HG03354 (cell line): ENCODE results near the gene FLNB.

Experiments
- ATAC-seq: cut with Tn5 transposase; IDR thresholded peaks from one replicate; pipeline ENCODE4 v1.9.1; 2021; ENCODE audit warnings: mild to moderate bottlenecking; ENCODE audit not compliant: unreplicated experiment, poor library complexity, severe bottlenecking

The FLNB gene

DNA sequence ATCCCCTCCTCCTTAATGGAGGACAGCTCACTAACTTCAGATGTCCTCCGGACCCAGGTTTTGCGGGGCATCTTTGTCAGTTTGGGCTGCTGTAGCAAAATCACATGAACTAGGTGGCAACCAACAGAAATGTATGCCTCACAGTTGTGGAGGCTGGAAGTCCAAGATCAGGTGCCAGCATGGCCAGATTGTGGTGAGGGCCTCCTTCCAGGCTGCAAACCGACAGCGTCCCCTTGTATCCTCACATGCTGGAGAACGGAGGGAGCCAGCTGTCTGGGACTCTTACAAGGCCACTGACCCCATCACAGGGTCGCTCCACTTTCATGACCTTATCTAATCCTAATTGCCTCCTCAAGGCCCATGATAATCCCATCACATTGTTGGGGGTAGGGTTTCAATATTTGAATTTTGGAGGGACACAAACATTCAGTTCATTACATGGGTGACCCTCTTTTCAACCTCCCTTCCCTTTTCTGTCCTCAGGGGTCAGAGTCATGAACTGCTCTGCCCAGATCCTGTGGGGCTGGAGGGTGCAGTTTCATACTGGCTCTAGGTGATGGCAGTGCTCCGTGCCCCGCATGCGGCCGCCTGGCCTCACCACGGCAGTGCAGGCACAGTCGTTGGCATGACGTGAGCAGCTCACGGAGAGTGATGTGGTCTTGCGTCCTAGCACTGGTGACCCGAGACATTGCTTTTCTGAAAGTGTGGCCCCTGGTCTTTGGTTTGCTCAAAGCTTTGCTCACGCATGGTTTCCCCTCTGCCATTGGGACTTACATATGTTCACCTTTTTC lies 144.2 kb downstream of the FLNB start:
- no peak for ATAC-seq

DNA sequence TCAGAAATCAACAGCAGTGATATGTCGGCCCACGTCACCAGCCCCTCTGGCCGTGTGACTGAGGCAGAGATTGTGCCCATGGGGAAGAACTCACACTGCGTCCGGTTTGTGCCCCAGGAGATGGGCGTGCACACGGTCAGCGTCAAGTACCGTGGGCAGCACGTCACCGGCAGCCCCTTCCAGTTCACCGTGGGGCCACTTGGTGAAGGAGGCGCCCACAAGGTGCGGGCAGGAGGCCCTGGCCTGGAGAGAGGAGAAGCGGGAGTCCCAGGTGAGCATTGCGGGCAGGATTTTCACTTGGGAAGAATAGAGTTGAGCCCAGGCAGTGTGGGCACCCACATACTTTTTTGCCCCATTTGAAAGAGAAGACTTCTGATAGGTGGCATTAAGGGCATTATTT lies 145.1 kb downstream of the FLNB start:
- ATAC-seq, result no peak

DNA sequence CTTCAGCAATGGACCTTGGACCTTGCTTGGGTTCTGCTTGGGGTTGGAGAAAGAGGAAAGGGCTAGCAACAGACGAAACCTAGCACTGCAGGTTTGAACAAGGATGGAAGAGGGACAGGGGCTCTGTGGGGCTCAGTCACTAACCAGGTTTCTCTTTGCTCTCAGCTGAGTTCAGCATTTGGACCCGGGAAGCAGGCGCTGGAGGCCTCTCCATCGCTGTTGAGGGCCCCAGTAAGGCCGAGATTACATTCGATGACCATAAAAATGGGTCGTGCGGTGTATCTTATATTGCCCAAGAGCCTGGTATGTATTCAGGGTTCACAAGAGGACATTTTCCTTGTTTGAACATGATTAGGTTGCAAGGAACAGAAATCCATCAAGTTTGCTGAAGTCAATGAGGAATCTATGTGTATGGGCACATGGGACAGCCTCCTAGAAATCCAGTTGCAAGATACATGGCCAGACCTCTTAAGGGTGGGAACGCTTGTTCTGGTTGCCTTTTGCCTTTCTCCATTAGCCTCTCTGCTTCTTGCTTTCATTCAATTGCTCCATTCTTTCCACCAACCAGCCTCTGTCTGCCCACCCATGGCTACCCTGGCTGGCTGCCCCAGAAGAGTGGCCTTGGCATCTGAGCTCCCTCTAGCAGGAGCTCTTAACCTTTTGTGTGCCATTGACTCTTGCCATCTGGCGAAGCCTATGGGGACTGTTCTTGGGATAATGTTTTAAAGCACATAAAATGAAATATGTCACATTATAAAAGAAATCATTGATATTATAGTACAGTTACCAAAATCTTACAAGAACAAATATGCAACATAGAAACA lies 146.6 kb downstream of the FLNB start:
- ATAC-seq, result no peak

DNA sequence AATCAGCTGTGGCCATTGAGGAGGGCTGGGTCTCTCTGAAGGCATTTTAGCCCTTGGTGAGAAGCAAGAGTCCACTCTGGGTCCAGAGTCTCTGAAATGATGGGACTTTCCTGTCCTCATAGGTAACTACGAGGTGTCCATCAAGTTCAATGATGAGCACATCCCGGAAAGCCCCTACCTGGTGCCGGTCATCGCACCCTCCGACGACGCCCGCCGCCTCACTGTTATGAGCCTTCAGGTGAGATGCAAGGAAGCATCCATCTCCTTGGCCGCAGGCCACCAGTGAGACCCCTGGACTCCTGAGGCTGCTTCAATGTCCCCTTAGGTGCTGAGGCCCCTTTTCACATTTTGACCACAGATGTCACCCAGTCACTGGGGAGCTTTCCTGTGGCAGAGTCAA lies 147.6 kb downstream of the FLNB start:
- ATAC-seq, result no peak

DNA sequence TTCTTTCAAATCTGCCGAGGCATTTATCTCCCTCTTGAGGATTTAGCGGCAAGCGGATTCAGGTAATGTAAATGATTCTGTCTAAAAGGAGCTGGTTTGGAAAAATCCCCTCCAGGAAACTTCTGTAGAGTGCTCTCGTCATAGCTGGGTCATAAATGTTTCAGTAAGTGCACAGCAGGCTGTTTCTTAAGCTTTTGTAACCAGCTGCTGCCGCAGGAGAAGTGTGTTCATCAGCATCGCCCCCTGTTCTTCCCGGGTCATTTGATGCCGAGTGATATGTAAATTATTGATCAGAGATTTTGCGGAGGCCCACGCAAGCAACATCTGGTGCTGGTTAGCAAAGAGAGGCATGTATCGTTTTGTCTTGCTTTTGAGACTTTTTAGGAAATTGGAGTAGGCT lies 149.5 kb downstream of the FLNB start:
- ATAC-seq, result no peak

DNA sequence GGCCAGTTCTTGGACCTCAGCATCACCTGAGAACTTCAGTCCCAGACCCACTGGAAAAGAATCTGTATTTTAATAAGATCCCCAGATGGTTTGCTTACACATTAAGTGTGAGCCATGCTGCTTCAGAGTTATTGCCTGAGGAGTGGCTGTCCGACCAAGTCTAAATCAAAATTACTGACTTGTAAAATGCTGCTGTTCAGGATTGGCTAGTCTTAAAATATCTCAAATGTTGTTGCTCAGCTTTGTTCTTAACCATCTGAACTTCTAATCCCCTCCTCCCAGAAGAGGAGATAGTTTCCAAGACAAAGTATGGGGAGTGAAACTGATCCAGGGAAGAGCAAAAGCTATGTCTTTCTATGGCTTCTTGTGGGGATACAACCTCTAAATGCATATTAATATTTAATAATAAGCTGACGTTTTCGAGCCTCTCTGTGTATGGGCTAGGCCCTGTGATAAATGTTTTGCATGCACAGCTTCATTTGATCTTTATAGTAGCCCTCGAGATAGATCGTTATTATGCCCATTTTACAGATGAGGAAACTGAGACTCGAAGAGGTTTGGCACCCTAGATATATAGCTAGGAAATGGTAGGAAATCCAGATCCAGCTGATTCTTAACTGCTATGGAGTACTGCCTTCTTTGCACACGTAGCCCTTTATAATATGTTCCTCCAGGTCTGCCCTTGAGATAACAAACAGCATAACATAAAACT lies 150.4 kb downstream of the FLNB start:
- ATAC-seq, result no peak

DNA sequence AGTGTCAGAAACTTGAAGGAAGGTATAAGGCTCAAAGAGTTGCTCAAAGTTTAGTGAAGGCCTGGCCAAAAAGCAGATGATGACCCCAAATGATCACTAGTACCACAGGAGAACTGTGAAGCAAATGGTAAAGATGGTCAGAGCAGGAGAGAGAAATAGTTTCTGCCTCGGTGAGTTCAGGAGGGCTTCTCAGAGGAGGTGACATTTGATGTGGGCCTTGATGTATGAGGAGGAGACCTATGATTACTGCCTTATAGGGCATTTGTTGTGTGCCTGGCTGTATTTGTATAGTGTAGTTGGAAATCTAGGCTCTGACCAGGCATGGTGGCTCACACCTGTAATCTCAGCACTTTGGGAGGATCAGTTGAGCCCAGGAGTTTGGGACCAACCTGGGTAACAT lies 152.2 kb downstream of the FLNB start:
- no peak for ATAC-seq

DNA sequence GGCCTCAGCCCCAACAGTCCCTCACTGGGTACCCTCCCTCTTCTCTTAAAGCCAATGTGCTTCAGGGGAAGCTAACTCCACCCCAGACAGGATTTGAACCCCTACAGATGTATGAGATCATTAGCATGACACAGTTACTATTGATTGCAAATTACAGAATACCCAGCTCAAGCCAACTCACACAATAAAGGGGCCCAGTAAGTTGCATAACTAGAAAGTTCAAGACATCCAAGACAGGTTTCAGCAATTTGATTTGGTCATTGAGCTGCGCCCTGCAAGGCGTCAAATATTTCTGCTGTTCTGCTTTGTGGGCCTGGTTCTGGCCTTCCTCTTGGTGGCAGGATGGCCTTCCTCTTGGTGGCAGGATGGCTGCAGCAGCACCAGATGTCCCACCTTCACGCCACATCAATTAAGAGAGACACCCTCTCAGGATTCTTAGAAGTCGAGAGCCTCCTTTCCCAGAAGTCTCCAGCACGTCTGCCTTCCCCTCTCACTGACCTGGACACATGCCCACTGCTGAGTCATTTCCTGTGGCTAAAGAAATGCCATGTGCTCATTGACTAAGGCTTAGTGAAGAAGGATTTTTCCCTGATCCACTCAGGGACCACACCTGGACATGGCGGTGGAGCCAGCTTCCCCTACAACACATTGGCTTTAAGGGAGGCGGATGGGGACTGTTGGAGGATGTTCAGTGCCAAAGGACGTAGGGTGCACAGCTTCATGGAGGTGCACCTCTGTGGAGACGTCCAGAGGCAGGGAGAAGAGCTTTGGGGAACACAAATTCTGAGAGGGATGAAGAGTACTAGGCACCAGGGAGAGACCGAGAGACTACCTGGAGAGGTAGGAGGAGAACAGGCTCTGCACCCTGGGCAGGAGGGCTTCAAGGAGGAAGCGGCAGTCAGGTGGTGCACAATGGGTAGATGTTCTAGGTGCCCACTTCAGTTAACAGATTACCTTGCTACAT lies 153.5 kb downstream of the FLNB start:
- no peak for ATAC-seq

DNA sequence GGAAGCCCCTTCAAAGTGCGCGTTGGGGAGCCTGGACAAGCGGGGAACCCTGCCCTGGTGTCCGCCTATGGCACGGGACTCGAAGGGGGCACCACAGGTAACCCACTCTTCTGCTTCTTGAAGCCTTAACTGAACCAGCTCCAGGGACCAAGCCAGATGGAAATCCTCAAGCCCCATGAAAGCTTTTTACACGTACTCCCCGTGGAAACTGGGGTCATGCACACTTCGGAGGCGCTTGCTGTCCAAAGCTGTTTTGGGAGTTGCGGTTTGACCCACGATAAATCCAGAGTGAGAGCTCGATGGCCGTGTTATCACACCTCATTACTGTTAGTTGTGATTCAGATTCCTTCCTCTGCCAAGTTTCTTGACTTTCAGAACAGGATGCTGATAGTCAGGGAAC lies 155.0 kb downstream of the FLNB start:
- no peak for ATAC-seq

DNA sequence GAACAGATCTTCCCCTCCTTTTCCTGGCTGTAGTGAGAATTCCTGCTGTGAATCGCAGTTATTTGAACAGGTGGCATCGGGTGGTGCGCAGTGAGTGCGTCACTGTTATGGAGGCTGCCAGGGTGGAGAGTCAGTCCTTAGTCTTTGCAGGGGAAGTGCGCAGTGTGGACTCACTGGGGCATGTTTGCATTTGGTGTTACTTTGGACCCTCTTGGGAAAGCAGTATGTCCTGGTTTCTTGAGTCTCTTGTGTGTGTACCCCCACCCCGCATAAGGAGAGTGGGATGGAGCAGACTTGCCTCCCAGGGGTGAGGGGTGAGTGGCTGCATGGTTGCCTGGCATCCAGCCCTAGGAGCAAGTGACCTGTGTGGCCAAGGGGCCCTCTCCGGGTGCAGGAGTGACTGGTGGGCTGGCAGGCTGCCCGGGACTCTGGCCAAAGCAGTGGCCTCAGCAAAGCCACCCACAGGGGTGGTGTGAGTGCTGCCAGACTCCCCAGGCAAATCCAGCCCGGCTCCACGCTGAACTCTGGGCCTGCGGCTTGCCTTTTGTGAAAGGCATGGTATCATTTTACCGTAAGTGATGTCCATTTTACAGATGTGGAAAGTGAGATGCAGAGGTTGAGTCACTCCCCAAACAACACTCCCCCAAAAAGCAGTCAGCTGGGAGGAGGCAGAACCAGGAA lies 156.1 kb downstream of the FLNB start:
- no peak for ATAC-seq

DNA sequence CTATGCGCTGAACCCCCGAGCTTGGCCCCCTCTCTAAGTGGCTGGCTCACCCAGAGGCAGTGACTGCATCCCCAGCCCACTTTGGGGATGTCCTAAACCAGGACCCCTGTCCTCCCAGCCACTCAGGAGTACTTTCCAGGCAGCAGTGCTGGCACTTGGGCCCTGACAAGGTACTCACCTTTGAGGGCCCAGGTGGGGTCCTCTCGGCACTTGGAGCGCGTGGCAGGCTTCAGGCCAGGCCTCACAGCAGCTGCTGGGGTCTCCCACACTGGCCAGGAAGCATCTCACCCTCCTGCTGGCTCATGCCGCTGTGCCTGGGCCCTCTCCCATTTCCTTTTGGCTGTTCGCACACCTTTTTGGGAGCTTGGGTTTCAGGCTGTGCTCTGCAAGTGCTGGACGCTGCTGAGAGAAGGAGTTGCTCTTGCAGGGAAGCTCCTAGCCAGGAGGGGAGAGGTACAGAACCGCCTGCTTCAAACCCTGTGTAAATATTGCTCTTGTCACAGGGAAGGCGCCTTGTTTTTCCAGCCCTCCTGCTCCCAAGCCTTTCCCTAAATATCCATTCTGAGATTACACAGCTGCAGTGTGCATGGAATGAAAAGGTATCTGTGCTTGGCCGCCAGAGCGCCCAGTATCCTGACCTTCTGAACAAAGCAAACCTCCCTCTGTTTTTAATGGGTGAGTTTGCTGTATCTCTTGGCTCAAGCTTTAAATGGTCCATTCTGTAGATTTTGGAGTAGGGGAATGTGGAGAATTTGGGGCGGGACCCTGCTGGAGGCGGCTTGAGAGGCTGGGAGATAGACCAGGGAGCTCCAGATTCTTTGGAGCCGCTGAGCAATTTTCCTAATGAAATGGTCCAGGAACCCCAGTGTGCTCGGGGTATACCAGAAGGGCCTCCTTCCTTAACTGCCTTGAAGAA lies 156.9 kb downstream of the FLNB start:
- no peak for ATAC-seq

DNA sequence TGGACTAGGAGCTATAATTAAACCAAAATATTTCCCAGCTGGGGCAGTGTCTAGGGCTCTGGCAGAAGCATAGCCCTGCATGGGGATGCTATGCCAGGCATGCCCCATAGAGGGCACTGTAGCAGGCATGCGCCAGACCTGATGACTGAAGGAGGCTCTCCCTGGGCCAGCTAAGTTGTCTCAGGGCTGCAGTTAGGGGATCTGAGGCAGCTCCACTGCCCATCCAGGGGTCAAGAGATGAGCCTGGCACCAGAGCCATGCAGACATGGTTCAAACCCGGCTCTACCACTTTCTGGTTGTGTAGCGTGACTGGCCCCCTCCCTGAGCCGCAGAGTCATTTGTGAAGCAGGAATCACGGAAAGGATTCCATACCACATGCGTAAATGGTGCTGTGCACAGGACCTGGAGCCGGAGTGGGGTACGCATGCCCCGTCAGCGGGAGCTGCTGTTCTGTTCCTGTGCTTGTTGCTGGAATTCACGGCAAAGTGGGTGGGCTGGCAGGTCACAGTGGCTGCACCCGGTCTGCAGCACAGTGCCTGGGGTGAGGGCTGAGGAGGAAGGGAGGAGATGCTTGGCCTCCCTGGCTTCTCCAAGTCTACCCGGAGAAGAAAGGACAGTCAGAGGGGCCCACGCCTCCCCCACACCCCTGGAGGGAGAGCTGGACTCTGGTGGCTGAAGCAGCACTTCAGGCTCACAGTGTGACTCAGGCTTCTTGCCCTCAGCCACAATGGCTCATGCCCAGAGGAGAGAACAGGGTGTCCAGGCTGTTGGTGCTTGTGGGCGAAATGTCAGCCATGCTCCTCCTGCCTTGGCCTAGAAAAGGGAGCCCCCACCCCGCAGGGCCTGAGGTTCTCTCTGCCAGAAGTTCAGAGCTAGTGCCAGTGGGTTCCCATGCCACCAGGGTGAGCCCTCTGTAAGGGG lies 159.5 kb downstream of the FLNB start:
- no peak for ATAC-seq

DNA sequence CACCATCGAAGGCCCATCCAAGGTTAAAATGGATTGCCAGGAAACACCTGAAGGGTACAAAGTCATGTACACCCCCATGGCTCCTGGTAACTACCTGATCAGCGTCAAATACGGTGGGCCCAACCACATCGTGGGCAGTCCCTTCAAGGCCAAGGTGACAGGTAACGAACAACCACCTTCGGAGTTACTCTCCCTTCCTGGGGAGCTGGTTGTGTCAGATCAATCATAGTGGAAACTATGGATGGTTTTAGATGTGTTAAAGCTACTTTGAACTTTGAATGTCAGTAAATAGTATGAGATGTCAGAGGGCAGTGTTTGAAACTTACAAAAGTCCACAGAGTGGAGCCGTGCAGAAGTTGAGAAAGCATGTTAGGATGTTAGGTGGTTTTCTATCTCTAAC lies 160.3 kb downstream of the FLNB start:
- no peak for ATAC-seq

DNA sequence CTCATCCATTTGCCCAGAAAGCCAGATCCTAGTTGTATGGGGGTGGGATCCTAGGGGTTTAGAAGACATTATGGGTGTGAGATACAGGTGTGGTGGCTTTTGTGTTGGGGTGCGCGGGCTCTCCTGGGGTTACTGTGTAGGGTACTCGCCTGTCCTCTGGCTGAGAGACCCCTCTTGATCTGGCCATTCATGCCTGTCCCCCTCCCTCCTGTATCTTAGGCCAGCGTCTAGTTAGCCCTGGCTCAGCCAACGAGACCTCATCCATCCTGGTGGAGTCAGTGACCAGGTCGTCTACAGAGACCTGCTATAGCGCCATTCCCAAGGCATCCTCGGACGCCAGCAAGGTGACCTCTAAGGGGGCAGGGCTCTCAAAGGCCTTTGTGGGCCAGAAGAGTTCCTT lies 161.1 kb downstream of the FLNB start:
- ATAC-seq, result no peak

DNA sequence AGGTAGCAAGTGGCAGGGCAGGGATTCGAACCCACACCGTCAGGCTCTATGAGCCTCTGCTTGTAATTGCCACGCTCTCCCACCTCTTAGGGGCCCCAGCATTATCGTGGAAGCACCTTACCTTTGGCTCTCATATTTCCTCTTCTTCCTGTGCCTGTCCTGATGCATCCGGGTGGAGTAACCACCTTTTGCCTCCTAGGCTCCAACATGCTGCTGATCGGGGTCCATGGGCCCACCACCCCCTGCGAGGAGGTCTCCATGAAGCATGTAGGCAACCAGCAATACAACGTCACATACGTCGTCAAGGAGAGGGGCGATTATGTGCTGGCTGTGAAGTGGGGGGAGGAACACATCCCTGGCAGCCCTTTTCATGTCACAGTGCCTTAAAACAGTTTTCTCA lies 162.2 kb downstream of the FLNB start:
- no peak for ATAC-seq

DNA sequence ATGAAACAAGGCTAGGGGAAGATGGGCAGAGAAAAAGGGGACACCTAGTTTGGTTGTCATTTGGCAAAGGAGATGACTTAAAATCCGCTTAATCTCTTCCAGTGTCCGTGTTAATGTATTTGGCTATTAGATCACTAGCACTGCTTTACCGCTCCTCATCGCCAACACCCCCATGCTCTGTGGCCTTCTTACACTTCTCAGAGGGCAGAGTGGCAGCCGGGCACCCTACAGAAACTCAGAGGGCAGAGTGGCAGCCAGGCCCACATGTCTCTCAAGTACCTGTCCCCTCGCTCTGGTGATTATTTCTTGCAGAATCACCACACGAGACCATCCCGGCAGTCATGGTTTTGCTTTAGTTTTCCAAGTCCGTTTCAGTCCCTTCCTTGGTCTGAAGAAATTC lies 162.9 kb downstream of the FLNB start:
- ATAC-seq, result no peak

DNA sequence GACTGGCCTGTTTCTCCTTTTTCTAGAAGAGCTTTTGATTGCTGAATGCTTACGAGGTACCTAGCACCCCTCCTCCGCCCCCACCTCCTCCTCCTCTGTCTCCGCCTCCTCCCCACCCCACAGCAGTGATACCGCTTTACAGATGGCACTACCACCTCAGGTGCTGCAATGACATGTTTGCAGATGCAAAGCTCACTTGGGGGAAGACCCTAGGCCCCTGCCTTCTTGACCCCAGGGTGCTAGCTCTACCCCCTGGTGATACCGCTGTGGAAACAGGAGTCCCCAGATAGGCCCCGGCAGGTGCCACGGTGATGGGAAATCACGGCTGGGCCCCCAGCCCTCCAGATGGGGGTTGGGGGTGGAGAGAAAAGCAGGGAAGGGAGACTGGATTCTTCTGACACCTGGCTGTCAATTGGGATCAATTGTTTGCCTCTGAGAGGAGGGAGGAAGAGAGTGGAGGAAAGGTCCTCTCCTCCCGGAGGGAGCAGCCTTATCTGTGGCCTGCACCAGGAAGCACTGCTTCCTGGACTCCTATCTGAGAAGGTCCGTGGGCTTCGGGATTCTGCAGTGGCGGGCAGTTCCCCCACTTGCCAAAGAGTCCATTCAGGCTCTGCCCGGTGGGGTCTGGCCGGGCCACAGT lies 164.9 kb downstream of the FLNB start:
- no peak for ATAC-seq
